Islet precursor cell (in vitro differentiated cells): ENCODE measurements around the gene BACH2.
"Not testable (repeated sequence)": the region's sequence is repeated elsewhere in the genome, so short reads cannot be mapped to it uniquely, and the experiment has no call there.

ENCODE experiments used
- DNase-seq: peaks from one replicate; pipeline ENCODE4 v3.0.0-alpha.2; 2018

Gene BACH2

DNA sequence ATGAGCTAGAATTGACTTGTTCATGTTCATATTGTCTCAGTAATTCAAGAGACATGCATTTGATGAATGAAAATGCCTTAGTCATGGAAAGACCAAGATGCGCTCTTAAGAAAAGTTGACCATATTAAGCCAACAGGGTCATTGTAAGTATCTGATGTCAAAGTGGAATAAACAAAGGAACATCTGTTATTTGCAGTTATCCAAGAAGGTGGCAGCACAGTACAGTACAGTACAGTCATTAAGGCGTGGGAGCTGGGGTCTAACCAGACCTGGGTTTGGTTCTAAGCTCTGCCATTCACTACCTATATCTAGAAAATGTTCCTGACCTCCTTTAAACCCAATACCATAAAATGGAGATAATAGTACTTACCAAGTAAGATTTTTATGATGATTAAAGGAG, 178.1 kb downstream of the BACH2 start:
- DNase-seq = no peak

DNA sequence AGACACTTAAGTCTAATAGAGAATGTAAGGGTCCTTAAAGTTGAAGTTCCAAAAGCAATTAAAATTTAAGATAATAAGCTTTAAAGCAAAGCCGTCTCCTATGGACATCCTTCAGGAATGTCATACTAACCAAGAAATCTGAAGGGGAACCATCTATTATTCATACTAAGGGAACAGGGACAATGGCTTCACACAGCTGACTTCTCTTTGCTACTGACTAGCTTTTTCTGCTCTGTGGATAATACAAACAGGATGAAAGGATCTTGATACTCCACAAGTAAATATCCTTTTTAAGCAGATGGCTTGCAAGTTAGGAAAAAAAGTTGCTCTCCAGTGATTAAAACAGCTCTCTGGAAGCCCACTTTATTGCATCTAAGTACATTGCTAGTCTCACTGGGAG, 178.6 kb downstream of the BACH2 start:
- no peak for DNase-seq

DNA sequence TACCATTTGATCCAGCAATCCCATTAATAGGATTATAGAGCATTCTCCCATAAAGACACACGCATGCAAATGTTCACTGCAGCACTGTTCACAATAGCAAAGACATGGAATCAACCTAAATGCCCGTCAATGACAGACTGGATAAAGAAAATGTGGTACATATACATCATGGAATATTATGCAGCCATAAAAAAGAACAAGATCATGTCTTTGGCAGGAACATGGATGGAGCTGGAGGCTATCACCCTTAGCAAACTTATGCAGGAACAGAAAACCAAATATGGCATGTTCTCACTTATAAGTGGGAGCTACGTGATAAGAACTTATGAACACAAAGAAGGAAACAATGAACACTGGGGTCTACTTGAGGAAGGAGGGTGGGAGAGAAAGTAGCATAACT, 180.5 kb downstream of the BACH2 start:
- not testable (repeated sequence) for DNase-seq

- DNase-seq = no peak
These were observed 183.3 kb downstream of the BACH2 start for GRCh38 chr6:90113389-90113788.

- DNase-seq = no peak
These were observed 185.3 kb downstream of the BACH2 start for GRCh38 chr6:90111387-90111786.

DNA sequence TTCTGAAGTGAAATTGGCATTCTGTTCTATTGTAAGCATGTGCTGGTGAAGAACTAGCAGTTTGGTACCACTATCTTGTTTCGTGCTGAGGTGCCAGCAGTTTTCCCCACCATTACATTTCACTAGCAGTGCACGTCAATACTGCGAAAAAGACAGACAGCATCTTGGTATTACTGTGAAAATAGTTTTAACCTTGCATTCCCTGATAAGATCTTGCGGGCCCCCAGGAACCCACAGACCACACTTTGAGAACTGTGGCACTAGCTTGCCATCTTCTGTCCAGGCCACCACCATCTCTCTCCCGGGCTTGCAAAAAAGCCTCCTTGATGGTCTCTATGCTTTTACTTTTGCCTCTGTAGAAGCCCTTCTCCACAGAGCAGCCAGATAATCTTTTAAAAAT, 185.7 kb downstream of the BACH2 start:
- DNase-seq = no peak

DNA sequence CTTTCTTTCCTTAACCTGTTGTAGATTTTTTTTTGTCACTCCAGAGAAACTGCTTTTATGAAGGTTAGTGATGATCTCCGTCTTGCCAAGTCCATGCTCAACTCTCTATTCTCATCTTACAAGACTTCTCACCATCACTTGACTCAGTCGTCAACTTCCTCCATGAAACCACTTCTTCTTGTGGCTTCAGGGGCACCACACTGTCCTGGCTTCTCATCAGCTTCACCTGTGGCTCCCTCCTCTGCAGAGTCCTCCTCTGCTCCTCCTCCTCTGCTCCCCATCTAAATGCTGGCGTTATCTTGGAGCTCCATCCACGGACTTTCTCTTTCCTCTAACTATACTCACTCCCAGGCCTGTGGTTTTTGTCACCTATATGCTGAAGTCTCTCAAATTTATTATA, 187.5 kb downstream of the BACH2 start:
- no peak for DNase-seq

- no peak for DNase-seq
These were observed 188.8 kb downstream of the BACH2 start for GRCh38 chr6:90107771-90108282.

GRCh38 chr6:90107371-90107770, 189.3 kb downstream of the BACH2 start:
- no peak for DNase-seq

GRCh38 chr6:90106449-90106848, 190.2 kb downstream of the BACH2 start:
- DNase-seq = no peak

GRCh38 chr6:90105506-90106170, 191.0 kb downstream of the BACH2 start:
- DNase-seq = no peak

DNA sequence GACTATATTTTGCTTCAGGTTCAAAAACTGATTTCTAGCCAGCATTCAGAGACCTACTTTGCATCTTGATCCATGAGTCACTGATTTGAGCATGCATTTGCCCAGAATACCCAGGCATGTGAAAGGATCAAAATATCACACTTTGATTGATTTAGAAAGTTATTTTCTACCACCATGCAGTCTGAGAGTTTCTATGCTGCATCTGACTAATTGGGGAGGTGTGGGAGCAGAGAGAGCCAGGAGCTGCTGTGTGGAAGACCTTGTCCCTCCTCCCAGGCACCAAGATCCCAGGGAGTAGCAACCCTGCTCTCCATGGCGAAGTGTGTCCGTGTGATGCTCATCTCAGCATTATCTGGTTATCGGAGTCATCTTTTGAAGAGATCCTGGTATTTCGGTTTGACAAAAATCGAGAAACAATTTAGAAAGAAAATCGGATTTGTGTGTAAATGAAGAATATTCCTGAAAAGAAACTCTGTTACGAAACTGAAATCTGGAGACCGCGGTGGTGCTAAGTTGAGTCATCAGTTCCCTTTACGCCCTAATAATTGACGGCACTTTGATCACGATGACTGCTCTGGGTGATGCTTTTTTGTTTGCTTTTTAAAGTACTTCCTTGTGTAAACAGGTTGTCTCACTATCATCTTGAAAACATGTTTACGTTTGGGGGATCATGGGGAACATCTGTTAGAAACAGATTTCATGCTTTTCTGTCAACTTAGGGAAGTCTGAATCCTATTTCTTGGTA, 193.4 kb downstream of the BACH2 start:
- DNase-seq = no peak

DNA sequence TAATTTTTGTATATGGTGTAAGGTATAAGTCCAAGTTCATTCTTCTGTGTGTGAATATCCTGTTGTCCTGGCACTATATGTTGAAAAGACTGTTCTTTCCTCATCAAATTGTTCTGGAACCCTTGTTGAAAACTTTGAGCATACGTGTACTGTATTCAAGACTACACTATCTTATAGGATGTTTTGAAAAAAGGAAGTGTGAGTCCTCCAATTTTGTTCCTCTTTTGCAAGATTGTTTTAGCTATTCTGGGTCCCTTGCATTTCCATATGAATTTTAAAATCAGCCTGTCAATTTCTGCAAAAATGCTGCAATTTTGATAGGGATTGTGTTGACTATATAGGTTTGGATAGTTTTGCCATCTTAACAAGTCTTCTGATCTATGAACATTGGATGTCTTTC, 195.2 kb downstream of the BACH2 start:
- DNase-seq = no peak

DNA sequence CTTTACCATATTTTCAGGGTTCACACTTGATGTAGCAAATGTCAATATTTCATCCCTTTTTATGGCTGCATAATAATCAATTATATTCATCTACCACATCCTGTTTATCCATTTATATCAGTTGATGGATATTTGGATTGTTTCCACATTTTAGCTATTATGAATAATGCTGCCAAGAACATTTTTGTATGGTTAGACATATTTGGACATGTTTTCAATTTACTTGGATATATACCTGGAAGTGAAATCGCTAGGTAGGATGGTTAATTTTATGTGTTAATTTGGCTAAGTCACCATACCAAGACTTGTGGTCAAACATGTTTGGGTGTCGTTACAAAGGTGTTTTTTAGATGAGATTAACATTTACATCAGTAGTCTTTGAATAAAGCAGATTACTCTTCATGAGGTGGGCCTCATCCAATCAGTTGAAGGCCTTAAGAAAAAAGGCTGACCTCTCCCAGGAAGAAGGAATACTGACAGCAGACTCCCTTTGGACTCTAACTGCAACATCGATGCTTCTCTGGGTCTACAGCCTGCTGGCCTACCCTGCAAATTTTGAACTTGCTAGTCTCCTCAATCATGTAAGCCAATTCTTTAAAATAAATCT, 196.5 kb downstream of the BACH2 start:
- no peak for DNase-seq

- DNase-seq = no peak
These were observed 198.0 kb downstream of the BACH2 start for GRCh38 chr6:90098627-90099026.

- DNase-seq = no peak
These were observed 198.6 kb downstream of the BACH2 start for GRCh38 chr6:90098001-90098531.

DNA sequence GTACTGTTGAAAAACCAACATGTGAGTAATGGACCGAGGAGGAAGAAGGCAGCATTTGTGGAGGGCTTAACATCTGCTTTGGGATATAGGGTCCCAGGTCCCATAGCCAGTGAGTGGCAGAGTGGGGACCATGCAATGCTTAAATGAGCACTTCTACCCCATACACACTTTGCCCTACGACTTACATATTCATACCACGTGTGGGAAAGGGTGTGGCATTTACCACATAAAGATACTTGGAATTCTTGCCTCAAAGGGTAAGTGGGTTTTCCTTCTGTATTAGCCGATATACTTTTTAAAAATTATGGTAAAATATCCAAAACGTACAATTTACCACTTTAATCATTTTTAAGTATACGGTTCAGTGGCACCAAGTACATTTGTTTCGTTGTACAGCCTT, 199.3 kb downstream of the BACH2 start:
- no peak for DNase-seq

DNA sequence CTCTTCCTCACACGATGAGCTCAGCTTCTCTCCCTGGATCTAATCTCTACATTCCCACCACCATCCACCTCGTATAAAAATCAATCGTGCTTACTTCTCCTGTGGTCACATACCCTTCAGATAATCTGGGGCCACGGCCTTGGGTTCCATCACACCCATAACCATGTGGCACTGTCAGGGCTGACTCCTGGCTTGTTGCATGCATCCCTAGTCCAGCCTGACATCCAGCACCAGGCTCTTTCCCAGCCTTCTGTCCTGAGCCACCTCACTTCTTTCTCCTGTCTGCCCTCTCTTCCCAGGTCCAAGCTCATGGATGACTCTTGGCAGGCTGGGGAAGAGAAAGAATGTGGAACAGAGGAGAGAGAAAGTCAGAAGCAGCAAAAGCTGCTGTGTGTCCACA, 199.8 kb downstream of the BACH2 start:
- no peak for DNase-seq

DNA sequence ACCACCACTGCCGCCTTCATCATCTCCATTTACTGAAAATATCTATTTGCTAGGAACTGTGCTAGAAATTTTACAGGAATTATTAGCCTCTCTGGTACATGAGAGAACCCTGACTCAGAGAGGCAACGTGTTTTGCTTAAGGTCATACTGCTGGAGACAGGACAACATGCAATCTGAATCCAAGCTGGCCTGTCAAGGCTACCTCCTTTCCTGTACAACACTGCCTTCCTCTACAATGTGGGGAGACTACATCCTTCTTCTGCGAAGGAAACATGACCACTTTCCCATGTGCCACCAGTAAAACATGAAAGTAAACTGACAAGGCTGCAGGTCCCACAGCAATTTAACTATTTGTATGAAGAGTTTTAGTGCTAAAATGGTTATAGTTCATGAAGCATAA, 200.9 kb downstream of the BACH2 start:
- no peak for DNase-seq

- DNase-seq = no peak
These were observed 201.5 kb downstream of the BACH2 start for GRCh38 chr6:90095145-90095544.

- DNase-seq = no peak
These were observed 203.0 kb downstream of the BACH2 start for GRCh38 chr6:90093558-90094073.

DNA sequence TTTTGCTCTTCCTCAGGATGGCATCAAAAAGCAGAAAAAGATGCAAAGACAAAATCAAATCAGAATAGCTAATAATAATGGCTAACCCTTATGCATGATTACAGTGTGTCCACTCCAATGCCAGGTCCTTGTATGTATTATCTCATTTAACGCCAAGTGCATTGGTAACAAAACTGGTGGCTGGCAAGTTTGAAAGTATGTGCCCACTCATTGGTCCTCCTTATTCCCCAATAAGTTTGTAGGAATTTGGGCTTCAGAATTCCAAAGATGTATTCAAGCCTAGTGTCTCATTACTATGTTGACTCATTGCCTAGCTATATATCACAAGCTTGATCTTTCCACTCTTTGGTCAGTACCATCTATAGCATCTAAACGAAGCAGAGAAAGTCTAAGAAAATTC, 205.8 kb downstream of the BACH2 start:
- no peak for DNase-seq

- DNase-seq = no peak
These were observed 208.6 kb downstream of the BACH2 start for GRCh38 chr6:90088009-90088408.
